DOHH2 (cell line): Measurements from ENCODE around the gene NKX2-3.

Source experiments
- H3F3A ChIP-seq: fragments of 200-600 bp; sonication (generic), shearing (Covaris generic); 2 replicates; pipeline ENCODE4 v1.6.0; 2016; ENCODE audit warnings: antibody characterized with exemption, mild to moderate bottlenecking; ENCODE audit not compliant: control insufficient read depth, insufficient read depth
- H3K27ac ChIP-seq: fragments of 200-600 bp; sonication (generic); 2 replicates; pipeline ENCODE4 v1.5.1; 2014; ENCODE audit warnings: low read depth, mild to moderate bottlenecking, low read length, moderate library complexity
- H3K27me3 ChIP-seq: fragments of 200-600 bp; sonication (generic); 2 replicates; pipeline ENCODE4 v1.6.1; 2014; ENCODE audit warnings: mild to moderate bottlenecking, low read length, mixed read lengths; ENCODE audit not compliant: control insufficient read depth
- H3K36me3 ChIP-seq: fragments of 200-600 bp; sonication (generic); 2 replicates; pipeline ENCODE4 v1.6.1; 2014; ENCODE audit warnings: mild to moderate bottlenecking, low read length, moderate library complexity, mixed read lengths; ENCODE audit not compliant: control insufficient read depth
- H3K4me1 ChIP-seq: fragments of 200-600 bp; sonication (generic); 2 replicates; pipeline ENCODE4 v1.6.1; 2014; ENCODE audit warnings: mild to moderate bottlenecking, low read length, mixed read lengths; ENCODE audit not compliant: control insufficient read depth
- H3K4me2 ChIP-seq: fragments of 200-600 bp; sonication (generic); 2 replicates; pipeline ENCODE4 v1.6.0; 2014; ENCODE audit warnings: mild to moderate bottlenecking, low read length, moderate library complexity
- H3K4me3 ChIP-seq: fragments of 200-600 bp; sonication (generic); 2 replicates; pipeline ENCODE4 v1.5.1; 2014; ENCODE audit warnings: mild to moderate bottlenecking, low read length, mixed read lengths
- H3K79me2 ChIP-seq: fragments of 200-600 bp; sonication (generic); 2 replicates; pipeline ENCODE4 v1.6.1; 2014; ENCODE audit warnings: mild to moderate bottlenecking, low read length, mixed read lengths; ENCODE audit not compliant: control insufficient read depth
- H3K9me2 ChIP-seq: fragments of 200-600 bp; sonication (generic); replicated peaks from 2 replicates; pipeline ENCODE4 v1.6.1; 2014; ENCODE audit warnings: mild to moderate bottlenecking, low read length, mixed read lengths; ENCODE audit not compliant: control insufficient read depth
- H3K9me3 ChIP-seq: fragments of 200-600 bp; sonication (generic); 2 replicates; pipeline ENCODE4 v1.6.1; 2014; ENCODE audit warnings: antibody characterized with exemption, low read length, mixed read lengths; ENCODE audit not compliant: control insufficient read depth, insufficient read depth
- H4K20me1 ChIP-seq: fragments of 200-600 bp; sonication (generic); 2 replicates; pipeline ENCODE4 v1.6.0; 2014; ENCODE audit warnings: low read depth, mild to moderate bottlenecking, antibody characterized with exemption, low read length, moderate library complexity; ENCODE audit not compliant: control insufficient read depth, insufficient read depth
- EZH2phosphoT487 ChIP-seq: fragments of 200-600 bp; sonication (generic); IDR thresholded peaks from 2 replicates; pipeline ENCODE4 v1.6.1; 2017; ENCODE audit warnings: borderline replicate concordance, mild to moderate bottlenecking, antibody characterized with exemption, low read length, moderate library complexity, mixed read lengths
- TF ChIP-seq, protein P1 (sequence below): fragments of 200-600 bp; sonication (generic); IDR thresholded peaks from one replicate; pipeline ENCODE4 v1.5.1; 2014; ENCODE audit warnings: antibody characterized with exemption, mild to moderate bottlenecking, low read depth, low read length; ENCODE audit not compliant: poor library complexity, severe bottlenecking

NKX2-3 gene

DNA sequence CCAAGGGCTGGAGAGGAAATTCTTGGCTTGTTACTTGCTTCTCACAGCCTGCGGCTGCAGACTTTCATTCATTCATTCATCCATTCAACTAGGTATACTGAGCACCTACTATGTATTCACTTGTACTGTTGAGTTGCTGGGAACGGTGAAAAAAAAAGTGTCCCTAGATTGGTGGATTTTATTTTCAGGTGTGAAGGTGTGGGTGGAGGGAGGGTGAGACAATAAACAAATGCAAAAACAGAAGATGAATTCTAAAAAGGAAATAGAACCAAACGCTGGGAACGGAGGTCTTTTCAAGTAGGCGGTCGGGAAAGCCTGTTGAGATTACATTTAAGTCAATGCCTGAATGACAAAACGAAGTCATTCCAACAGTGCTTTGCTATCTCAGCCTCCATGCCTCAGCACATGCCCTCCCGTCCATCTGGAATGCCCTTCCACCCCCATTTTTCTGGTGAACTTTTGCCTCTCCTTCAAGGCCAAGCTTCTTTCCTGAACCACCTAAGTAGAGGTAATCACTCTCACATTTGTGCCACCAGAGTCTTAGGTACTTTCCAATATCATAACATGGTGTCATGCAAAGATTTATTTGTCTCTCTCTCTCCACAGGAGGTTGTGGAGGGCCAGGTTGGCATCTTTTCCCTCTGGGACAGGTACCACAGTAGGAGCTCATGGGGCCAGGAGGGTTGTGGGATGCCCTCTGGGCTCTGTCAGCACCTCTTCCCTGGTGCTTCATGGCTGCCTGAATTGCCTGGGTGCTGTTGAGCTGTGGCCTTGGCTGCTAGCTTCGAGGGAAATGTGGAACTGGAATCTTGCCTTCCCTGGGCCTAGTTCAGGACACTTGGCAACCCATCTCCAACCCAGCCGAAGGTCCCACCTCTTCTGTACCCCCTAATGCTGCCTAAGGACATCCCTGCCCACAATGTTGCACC is 5.5 kb downstream of the NKX2-3 start:
- Histone ChIP-seq H3K79me2 (no peaks in the 10 kb centered on the region), H3K36me3 (no peaks in the 10 kb centered on the region), H3K9me2 (no peaks in the 10 kb centered on the region), H3K9me3 (no peaks in the 10 kb centered on the region), H3K4me3 (no peak overlapping the region), H4K20me1 (no peaks in the 10 kb centered on the region), H3K4me1 (no peaks in the 10 kb centered on the region), H3K27me3 (peaks cover 58% of the 10 kb centered on the region), H3F3A (no peaks in the 10 kb centered on the region), H3K27ac (no peak overlapping the region), H3K4me2 (no peak overlapping the region)
- TF ChIP-seq EZH2phosphoT487 = no peak
- TF ChIP-seq, protein P1, sequence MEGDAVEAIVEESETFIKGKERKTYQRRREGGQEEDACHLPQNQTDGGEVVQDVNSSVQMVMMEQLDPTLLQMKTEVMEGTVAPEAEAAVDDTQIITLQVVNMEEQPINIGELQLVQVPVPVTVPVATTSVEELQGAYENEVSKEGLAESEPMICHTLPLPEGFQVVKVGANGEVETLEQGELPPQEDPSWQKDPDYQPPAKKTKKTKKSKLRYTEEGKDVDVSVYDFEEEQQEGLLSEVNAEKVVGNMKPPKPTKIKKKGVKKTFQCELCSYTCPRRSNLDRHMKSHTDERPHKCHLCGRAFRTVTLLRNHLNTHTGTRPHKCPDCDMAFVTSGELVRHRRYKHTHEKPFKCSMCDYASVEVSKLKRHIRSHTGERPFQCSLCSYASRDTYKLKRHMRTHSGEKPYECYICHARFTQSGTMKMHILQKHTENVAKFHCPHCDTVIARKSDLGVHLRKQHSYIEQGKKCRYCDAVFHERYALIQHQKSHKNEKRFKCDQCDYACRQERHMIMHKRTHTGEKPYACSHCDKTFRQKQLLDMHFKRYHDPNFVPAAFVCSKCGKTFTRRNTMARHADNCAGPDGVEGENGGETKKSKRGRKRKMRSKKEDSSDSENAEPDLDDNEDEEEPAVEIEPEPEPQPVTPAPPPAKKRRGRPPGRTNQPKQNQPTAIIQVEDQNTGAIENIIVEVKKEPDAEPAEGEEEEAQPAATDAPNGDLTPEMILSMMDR = no peak

DNA sequence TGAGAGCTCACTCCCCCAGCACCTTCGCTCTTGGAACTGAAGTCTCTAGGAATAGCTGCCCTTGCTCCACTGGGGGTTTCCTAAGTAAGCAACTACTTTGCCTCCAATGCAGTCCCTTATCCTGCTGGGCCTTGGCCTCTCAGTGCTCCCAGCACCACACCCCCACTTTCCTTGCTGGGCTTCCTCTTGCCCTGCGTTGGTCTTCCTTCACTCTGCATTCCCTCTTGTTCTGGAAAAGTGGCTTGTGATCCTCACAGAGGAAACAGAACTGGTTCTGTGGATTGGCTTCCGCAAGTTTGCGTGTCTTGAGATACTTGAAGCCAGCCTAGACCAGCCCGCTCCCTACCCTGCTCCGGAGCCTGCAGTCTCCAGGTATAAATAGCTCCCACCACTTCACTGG is 6.4 kb downstream of the NKX2-3 start:
- Histone ChIP-seq H3K27me3 (peaks cover 58% of the 10 kb centered on the region), H3K79me2 (no peaks in the 10 kb centered on the region), H3K4me3 (no peak overlapping the region), H3K4me2 (no peak overlapping the region), H4K20me1 (no peaks in the 10 kb centered on the region), H3K27ac (no peak overlapping the region), H3K9me2 (no peaks in the 10 kb centered on the region), H3K4me1 (no peaks in the 10 kb centered on the region), H3K36me3 (no peaks in the 10 kb centered on the region), H3K9me3 (no peaks in the 10 kb centered on the region), H3F3A (no peaks in the 10 kb centered on the region)
- no peak for TF ChIP-seq EZH2phosphoT487
- TF ChIP-seq, protein P1 = no peak

DNA sequence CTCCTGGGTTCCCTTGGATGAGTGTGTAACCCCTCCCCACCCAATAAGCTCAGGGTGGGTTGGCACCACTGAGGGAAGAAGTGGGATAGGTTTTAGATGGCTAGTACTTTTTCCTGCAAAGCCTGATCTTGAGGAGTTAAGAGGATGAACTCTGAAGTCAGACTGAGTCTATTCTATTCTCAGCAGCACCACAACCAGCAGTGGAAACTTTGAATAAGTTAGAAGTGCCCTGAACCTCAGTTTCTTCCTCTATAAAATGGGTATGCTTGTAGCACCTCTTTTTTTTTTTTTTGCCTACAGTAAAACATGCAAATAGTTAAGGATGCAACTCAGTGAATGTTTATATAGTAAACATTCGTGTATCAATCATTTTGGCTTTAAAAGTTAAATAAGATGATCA is 7.1 kb downstream of the NKX2-3 start:
- TF ChIP-seq, protein P1 = no peak
- no peak for TF ChIP-seq EZH2phosphoT487
- Histone ChIP-seq H3K79me2 (no peaks in the 10 kb centered on the region), H3K9me3 (no peaks in the 10 kb centered on the region), H3K9me2 (no peaks in the 10 kb centered on the region), H3K36me3 (no peaks in the 10 kb centered on the region), H3K4me2 (no peak overlapping the region), H4K20me1 (no peaks in the 10 kb centered on the region), H3K4me1 (no peaks in the 10 kb centered on the region), H3F3A (no peaks in the 10 kb centered on the region), H3K27me3 (peaks cover 57% of the 10 kb centered on the region), H3K27ac (no peak overlapping the region), H3K4me3 (no peak overlapping the region)
